GM10266 (cell line): Measurements from ENCODE around the gene ACBD6.
"Not testable (repeated sequence)": the region's sequence is repeated elsewhere in the genome, so short reads cannot be mapped to it uniquely, and the experiment has no call there.

ENCODE experiments used
- DNase-seq: peaks from one replicate; pipeline ENCODE4 v3.0.0; 2012; ENCODE audit errors: extremely low spot score
- CTCF ChIP-seq: IDR thresholded peaks from 2 replicates; pipeline ENCODE4 v1.5.1; 2012; ENCODE audit warnings: mild to moderate bottlenecking, low read depth; ENCODE audit not compliant: control insufficient read depth, insufficient read depth; ENCODE audit errors: missing control alignments

The ACBD6 gene

GRCh38 chr1:180462102-180462501 is 40.3 kb downstream of the ACBD6 start:
- DNase-seq = no peak
- no peak for TF ChIP-seq CTCF

- DNase-seq = not testable (repeated sequence)
These were observed 40.7 kb downstream of the ACBD6 start for GRCh38 chr1:180461682-180462081.

GRCh38 chr1:180458807-180459206 is 43.6 kb downstream of the ACBD6 start:
- TF ChIP-seq CTCF = no peak
- DNase-seq = no peak

GRCh38 chr1:180456191-180456590 is 46.2 kb downstream of the ACBD6 start:
- TF ChIP-seq CTCF = no peak
- no peak for DNase-seq

DNA sequence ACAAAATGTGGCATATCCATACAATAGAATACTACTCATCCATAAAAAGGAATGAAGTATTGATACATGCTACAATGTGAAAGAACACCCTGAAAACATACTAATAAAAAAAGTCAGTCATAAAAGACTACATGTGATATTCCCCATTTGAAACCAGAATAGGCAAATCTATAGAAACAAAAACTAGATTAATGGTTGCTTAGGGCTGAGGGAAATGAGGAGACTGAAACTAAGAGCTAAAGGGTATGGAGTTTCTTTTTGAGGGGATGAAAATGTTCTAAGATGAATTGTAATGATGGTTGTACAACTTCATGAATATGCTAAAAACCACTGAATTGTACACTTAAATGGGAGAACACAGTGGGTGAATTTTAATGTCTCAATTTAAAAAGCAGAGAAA is 50.9 kb downstream of the ACBD6 start:
- DNase-seq = no peak
- no peak for TF ChIP-seq CTCF

DNA sequence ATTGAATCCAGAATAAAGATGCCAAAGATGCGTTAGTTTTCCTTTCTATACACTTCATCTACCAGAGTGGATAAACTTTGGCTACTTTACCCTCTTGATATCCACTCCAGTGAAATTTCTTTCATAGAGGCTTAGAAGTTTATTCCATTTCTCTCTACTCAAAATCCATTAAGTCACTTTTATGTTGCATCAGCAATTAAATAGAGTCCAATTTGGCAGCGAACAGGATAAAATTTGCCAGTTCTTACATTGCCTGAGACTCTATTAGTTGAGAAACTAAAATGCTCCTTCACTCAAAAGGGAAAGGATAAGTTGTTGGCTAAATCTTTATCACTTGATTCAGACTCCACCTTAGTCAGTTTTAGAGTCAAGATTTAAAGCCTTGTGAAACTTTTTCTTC is 57.9 kb downstream of the ACBD6 start:
- DNase-seq = no peak

GRCh38 chr1:180440335-180440734 is 62.0 kb downstream of the ACBD6 start:
- TF ChIP-seq CTCF = no peak

More for the DNA sequence above, 57.9 kb downstream of the ACBD6 start:
- TF ChIP-seq CTCF = no peak

GRCh38 chr1:180435566-180435965 is 66.8 kb downstream of the ACBD6 start:
- TF ChIP-seq CTCF = no peak
- no peak for DNase-seq

More at GRCh38 chr1:180440335-180440734, 62.0 kb downstream of the ACBD6 start:
- DNase-seq = no peak
